ENCODE results near the gene KYAT1.

The KYAT1 gene

DNA sequence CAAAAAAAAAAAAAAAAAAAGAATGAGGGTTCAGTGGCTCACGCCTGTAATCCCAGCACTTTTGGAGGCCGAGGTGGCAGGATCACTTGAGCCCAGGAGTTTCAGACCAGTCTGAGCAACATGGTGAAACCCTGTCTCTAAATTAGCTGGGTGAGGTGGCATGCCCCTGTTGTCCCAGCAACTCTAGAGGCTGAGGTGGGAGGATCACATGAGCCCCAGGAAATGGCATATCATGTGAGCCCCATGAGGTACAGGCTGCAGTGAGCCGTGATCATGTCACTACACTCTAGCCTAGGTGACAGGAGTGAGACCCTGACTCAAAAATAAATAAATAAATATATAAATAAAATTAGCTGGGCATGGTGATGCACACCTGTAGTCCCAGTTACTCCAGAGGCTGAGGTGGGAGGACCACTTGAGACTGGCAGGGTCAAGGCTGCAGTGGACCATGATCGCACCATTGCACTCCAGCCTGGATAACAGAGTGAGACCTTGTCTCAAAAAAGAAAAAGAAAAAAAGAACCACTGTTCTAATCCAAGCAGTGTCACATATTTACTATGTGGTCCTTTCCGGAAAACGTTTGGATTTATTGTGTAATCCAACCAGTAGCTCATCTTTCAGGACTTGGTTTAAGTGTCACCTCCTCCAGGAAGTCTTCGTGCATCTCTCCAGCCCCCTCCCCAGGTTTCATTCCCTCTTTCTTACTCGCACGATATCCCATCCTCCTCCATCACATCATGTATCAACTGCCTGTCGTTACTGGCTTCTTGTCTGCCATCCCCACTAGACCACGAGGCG is 39.9 kb downstream of the KYAT1 start:
- DNase-seq (ENCODE audit: low read depth, low spot score) = no peak

- no peak for DNase-seq (ENCODE audit: low read depth, low spot score)
These were observed 41.2 kb downstream of the KYAT1 start for GRCh38 chr9:128840524-128840923.

GRCh38 chr9:128838338-128838737 is 43.4 kb downstream of the KYAT1 start:
- no peak for DNase-seq (ENCODE audit: low read depth, low spot score)

DNA sequence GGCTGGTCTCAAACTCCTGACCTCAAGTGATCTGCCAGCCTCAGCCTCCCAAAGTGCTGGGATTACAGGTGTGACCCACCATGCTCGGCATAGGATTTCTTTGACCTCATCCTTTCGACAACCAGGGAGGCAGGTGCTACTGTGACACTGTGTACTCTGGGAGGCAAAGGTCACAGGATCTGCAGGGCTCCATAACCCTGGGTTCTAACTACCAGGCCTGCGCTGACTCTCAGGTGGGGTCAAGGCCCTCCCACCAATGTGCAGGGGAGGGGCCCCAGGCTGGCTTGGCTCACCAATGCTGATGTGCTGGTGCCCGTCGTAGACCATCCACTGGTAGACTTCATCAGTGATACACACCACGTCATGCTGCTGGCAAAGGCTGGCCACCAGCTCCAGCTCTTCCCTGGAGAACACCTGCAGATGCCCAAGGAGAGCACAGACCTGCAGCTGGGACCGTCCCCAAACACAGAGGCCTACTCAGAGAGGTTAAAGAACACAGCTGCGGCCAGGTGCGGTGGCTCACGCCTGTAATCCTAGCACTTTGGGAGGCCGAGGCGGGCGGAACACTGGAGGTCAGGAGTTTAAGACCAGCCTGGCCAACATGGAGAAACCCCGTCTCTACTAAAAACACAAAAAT is 45.1 kb downstream of the KYAT1 start:
- DNase-seq (ENCODE audit: low read depth, low spot score) = no peak

GRCh38 chr9:128835246-128836210 is 46.2 kb downstream of the KYAT1 start:
- DNase-seq (ENCODE audit: low read depth, low spot score) = no peak

- DNase-seq (ENCODE audit: low read depth, low spot score) = no peak
These were observed 48.1 kb downstream of the KYAT1 start for GRCh38 chr9:128833696-128834095.

- peak; percentile 61 for DNase-seq (ENCODE audit: low read depth, low spot score)
These were observed 52.1 kb downstream of the KYAT1 start, which contains the start of gene SPOUT1 for GRCh38 chr9:128829477-128830251. TSS of gene SPOUT1 (minus strand) at chr9:128829794. CDS start at chr9:128829780, 14 bp downstream.

DNA sequence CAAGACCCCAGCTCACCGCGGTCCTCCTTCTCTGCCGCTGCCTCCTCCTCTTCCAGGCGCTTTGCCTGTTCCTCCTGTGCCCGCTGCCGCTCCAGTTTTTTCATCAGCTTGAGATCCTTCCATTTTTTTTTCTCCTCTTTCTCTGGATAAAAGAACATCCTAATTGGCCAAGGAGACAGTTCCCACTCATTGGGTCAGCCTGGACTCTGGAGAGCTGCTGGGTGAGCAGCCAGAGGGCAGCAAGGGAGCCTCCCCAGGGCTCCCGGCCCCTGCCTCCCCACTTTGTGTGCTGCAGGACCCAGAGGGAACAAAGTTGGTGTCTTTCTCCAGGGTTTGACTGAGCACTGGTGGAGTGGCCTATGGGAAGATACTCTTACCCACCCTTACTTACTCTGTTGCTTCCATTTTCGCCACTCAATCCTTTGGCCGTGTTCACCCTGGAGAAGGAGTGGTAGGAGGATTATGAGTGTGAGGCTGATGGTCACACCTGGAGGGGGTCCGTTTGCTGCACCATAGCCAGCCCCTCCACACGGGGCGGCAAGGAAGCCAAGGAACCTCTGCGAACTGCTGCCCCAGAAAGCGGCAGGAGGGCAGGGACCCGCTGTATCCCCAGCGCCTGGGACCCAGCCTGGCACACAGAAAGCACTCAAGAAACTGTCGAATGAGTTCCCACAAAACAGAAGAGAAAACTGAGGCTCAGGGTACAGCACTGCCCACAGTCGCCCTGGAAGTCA is 52.9 kb downstream of the KYAT1 start:
- no peak for DNase-seq (ENCODE audit: low read depth, low spot score)

DNA sequence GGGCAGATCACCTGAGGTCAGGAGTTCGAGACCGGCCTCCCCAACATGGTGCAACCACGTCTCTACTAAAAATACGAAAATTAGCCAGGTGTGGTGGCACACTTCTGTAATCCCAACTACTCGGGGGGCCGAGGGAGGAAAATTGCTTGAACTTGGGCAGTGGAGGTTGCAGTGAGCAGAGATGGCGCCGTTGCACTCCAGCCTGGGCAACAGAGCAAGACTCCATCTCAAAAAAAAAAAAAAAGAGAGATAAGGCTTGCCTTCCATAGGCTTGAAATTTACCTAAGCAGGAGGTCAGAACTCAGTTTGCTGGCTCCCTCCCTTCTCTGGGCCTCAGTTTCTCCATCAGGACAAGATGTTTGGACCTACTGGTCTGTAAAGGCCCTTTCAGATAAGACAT is 53.5 kb downstream of the KYAT1 start:
- no peak for DNase-seq (ENCODE audit: low read depth, low spot score)

GRCh38 chr9:128825923-128826700 is 55.6 kb downstream of the KYAT1 start:
- no peak for DNase-seq (ENCODE audit: low read depth, low spot score)

DNA sequence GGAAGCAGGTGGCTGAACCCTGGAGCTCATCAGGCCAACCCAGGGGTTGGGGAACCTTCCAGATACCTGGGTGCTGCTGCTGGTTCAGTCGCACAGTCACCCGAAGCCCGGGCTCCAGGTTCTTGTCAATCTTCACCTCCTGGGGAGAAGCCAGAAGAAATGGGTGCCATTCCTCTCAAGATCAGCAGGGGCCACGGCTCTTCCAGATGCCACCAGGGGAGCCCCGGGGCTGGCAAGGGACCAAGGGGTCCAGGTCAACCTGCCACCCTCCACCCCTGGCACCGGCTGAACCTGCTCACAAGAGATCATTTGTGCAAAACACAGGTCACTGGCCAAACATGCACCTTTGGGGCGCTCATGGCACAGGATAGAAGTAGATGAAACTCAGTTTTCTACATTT is 56.8 kb downstream of the KYAT1 start:
- no peak for DNase-seq (ENCODE audit: low read depth, low spot score)

GRCh38 chr9:128823903-128824406 is 57.8 kb downstream of the KYAT1 start:
- no peak for DNase-seq (ENCODE audit: low read depth, low spot score)

DNA sequence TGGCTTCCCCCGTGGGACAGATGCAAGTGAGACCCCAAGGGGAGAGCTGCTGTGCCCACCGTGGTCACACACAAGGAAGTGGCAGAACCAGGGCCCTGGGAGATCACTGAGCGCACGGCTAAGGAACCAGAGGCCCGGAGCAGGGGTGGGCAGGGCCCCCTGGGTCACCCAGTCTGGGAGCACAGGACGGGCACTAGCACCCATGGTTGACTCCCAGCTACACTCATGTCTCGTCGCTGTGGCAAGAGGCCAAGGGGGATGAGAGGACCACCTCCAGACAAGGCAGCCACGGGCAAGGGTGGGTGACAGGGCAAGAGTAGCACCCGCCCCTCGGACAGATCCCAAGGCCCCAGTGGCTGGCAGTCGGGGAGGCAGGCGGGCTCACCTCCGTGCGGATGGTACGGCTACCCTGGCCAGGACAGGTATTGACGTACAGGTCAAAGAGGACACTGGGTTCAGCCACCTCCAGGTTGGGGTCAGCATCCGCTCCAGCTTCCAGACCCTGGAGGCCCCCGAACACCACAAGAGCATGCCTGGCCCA is 58.3 kb downstream of the KYAT1 start:
- DNase-seq (ENCODE audit: low read depth, low spot score) = no peak

DNA sequence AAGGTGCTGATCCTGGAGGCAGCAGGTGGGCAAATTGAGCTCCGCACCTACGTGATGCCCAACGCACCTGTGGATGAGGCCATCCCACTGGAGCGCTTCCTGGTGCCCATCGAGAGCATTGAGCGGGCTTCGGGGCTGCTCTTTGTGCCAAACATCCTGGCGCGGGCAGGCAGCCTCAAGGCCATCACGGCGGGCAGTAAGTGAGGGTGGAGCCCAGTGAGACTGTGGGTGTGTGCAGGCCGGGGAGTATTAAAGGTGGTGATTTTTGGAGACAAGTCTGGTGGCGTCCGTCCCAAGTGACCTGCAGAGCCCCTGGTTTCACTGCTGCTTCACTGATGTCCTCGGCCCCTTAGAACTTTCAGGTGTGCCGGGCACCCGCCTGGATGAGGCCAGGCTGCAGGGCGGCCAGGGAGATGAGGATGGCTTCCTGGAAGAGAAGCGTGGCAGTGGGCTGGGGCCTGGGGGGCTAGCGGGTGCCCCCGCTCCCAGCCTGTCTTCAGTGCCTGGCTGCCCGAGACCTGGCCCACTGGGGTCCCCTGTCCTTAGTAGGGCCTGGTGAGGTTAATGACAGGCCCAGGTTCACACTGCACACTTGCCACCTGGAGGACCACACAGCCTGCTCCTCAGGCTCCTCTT is 59.2 kb downstream of the KYAT1 start:
- no peak for DNase-seq (ENCODE audit: low read depth, low spot score)

GRCh38 chr9:128821584-128822406 is 60.0 kb downstream of the KYAT1 start:
- no peak for DNase-seq (ENCODE audit: low read depth, low spot score)

GRCh38 chr9:128820665-128821583 is 60.8 kb downstream of the KYAT1 start:
- no peak for DNase-seq (ENCODE audit: low read depth, low spot score)
